ENCODE measurements around the gene C11orf91.

DNA sequence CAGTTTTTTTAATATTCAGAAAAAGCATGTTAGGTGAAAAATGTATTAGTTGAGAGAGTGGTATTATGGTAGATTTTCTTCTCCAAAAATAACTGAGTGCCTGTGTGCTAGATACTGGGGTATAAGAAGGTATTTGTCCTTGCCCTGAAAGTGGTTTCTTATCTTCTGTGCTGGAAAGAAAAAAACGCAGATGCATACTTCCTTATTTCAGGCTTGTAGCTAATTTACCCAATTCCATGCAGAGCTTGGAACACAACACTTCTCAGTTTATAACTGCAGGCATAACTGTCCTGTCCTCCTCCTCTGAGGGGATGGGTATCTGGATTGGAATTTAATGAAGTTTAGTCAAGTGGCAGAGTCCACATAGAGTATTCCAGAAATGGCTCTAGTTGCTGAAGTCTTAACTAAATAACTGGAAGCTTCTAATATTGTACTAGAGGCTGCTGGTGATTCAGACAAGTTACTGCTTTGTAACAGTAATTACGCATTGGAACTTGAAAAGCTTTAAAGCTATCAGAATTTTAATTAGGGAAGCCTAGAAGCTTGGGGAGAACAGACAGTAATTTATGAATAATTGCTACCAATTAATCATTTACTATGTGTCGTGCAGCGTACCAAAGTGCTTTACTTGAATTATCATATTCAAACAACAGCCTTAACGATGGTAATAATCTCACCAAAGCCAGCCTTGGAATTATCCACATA, 12.7 kb upstream of the C11orf91 start:
- TF ChIP-seq, protein P1, sequence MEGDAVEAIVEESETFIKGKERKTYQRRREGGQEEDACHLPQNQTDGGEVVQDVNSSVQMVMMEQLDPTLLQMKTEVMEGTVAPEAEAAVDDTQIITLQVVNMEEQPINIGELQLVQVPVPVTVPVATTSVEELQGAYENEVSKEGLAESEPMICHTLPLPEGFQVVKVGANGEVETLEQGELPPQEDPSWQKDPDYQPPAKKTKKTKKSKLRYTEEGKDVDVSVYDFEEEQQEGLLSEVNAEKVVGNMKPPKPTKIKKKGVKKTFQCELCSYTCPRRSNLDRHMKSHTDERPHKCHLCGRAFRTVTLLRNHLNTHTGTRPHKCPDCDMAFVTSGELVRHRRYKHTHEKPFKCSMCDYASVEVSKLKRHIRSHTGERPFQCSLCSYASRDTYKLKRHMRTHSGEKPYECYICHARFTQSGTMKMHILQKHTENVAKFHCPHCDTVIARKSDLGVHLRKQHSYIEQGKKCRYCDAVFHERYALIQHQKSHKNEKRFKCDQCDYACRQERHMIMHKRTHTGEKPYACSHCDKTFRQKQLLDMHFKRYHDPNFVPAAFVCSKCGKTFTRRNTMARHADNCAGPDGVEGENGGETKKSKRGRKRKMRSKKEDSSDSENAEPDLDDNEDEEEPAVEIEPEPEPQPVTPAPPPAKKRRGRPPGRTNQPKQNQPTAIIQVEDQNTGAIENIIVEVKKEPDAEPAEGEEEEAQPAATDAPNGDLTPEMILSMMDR (IDR thresholded peaks at IDR 0.05; ENCODE audit: extremely low read depth in 1 of 2, insufficient read depth in 1 of 2, low read depth in 1 of 2, low read length in 2 of 2): no peak
- TF ChIP-seq POLR2A (IDR thresholded peaks at IDR 0.05; ENCODE audit: low read depth, low read length): no peak
- no peak for TF ChIP-seq MYC (IDR thresholded peaks at IDR 0.05; ENCODE audit: low read depth, low read length)
- no peak for TF ChIP-seq EZH2 (IDR thresholded peaks at IDR 0.05; ENCODE audit: borderline replicate concordance, low read depth, low read length, severe bottlenecking)
- TF ChIP-seq POLR2AphosphoS5 (IDR thresholded peaks at IDR 0.05; ENCODE audit: insufficient read depth, low read depth, low read length): no peak
- TF ChIP-seq, protein P2, sequence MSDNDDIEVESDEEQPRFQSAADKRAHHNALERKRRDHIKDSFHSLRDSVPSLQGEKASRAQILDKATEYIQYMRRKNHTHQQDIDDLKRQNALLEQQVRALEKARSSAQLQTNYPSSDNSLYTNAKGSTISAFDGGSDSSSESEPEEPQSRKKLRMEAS (IDR thresholded peaks at IDR 0.05; ENCODE audit: insufficient read depth, insufficient read length): no peak

Measured in endothelial cell of umbilical vein (primary cell).